Hepatocyte (in vitro differentiated cells): Measurements from ENCODE around the gene TRIM3.

Experiments used
- CTCF ChIP-seq: fragments of 200-600 bp; sonication (generic); IDR thresholded peaks from 2 replicates; pipeline ENCODE4 v1.5.1; 2016; ENCODE audit warnings: antibody characterized with exemption, mild to moderate bottlenecking; ENCODE audit not compliant: poor library complexity
- EZH2 ChIP-seq: fragments of 200-600 bp; sonication (generic); IDR thresholded peaks from 2 replicates; pipeline ENCODE4 v1.6.1; 2016; ENCODE audit warnings: antibody characterized with exemption, mild to moderate bottlenecking, borderline replicate concordance

- TF ChIP-seq CTCF (no peak), EZH2 (no peak)
These were observed 31.3 kb downstream of the TRIM3 start for GRCh38 chr11:6442441-6442840.
